Ishikawa (cell line): ENCODE data around the gene ACADM.

ENCODE experiments used
- CEBPB ChIP-seq: IDR thresholded peaks from 2 replicates; pipeline ENCODE4 v1.6.1; 2012
- CREB1 ChIP-seq: IDR thresholded peaks from 2 replicates; pipeline ENCODE4 v1.6.1; 2012; ENCODE audit warnings: low read depth
- EGR1 ChIP-seq: IDR thresholded peaks from 2 replicates; pipeline ENCODE4 v1.6.1; 2012
- EP300 ChIP-seq: IDR thresholded peaks from 2 replicates; pipeline ENCODE4 v1.6.1; 2012; ENCODE audit warnings: borderline replicate concordance
- FOXM1 ChIP-seq: IDR thresholded peaks from 2 replicates; pipeline ENCODE4 v1.6.1; 2012; ENCODE audit warnings: low read depth, borderline replicate concordance
- MAX ChIP-seq: IDR thresholded peaks from 2 replicates; pipeline ENCODE4 v1.6.1; 2012
- NFIC ChIP-seq: IDR thresholded peaks from 2 replicates; pipeline ENCODE4 v1.6.1; 2012
- RAD21 ChIP-seq: IDR thresholded peaks from 2 replicates; pipeline ENCODE4 v1.6.1; 2012; ENCODE audit warnings: low read depth
- REST ChIP-seq: IDR thresholded peaks from 2 replicates; pipeline ENCODE4 v1.6.1; 2012; ENCODE audit warnings: low read depth, mild to moderate bottlenecking
- TAF1 ChIP-seq: IDR thresholded peaks from 2 replicates; pipeline ENCODE4 v1.6.1; 2012; ENCODE audit warnings: low read depth, mild to moderate bottlenecking
- TCF12 ChIP-seq: IDR thresholded peaks from 2 replicates; pipeline ENCODE4 v1.6.1; 2012; ENCODE audit warnings: low read depth
- TEAD4 ChIP-seq: IDR thresholded peaks from 2 replicates; pipeline ENCODE4 v1.6.1; 2012
- USF1 ChIP-seq: IDR thresholded peaks from 2 replicates; pipeline ENCODE4 v1.6.1; 2012
- YY1 ChIP-seq: IDR thresholded peaks from 2 replicates; pipeline ENCODE4 v1.6.1; 2012; ENCODE audit warnings: low read depth
- ZBTB7A ChIP-seq: IDR thresholded peaks from 2 replicates; pipeline ENCODE4 v1.6.1; 2012; ENCODE audit warnings: low read depth

Gene ACADM

GRCh38 chr1:75725861-75726361 lies 1.4 kb downstream of the ACADM start:
- no peak for TF ChIP-seq TCF12
- no peak for TF ChIP-seq EGR1
- TF ChIP-seq NFIC = no peak
- no peak for TF ChIP-seq TEAD4
- TF ChIP-seq EP300 = no peak
- TF ChIP-seq MAX = no peak
- no peak for TF ChIP-seq TAF1

- TF ChIP-seq TAF1 (no peak), EP300 (no peak), FOXM1 (no peak), USF1 (no peak), MAX (no peak), RAD21 (no peak), CREB1 (no peak), NFIC (no peak), REST (no peak), CEBPB (no peak), TCF12 (no peak), YY1 (no peak), EGR1 (no peak), TEAD4 (no peak), ZBTB7A (no peak)
These were observed 3.1 kb downstream of the ACADM start for GRCh38 chr1:75727571-75727970.

GRCh38 chr1:75730432-75730831 lies 5.9 kb downstream of the ACADM start:
- no peak for TF ChIP-seq CREB1

- TF ChIP-seq EP300 = no peak
- TF ChIP-seq YY1 = no peak
These were observed 7.4 kb downstream of the ACADM start for GRCh38 chr1:75731881-75732280.

GRCh38 chr1:75732703-75733102 lies 8.2 kb downstream of the ACADM start:
- TF ChIP-seq TEAD4 (no peak), CEBPB (no peak), RAD21 (no peak), EP300 (no peak), USF1 (no peak), ZBTB7A (no peak), REST (no peak), TAF1 (no peak), FOXM1 (no peak), EGR1 (no peak), NFIC (no peak), YY1 (no peak), MAX (no peak), CREB1 (no peak), TCF12 (no peak)

GRCh38 chr1:75733661-75734060 lies 9.2 kb downstream of the ACADM start:
- TF ChIP-seq MAX (no peak), NFIC (no peak), REST (no peak), USF1 (no peak), ZBTB7A (no peak), EP300 (no peak), TAF1 (no peak), YY1 (no peak), TEAD4 (no peak), CREB1 (no peak), EGR1 (no peak), TCF12 (no peak), FOXM1 (no peak), CEBPB (no peak), RAD21 (no peak)
